ENCODE measurements around the gene CCHCR1.
"Not testable (repeated sequence)": the region's sequence is repeated elsewhere in the genome, so short reads cannot be mapped to it uniquely, and the experiment has no call there.

Gene CCHCR1

GRCh38 chr6:31179896-31180295 is 22.3 kb upstream of the CCHCR1 start:
- DNase-seq: no peak

GRCh38 chr6:31179042-31179386 is 21.4 kb upstream of the CCHCR1 start:
- DNase-seq: no peak

- no peak for DNase-seq
Measured at GRCh38 chr6:31178143-31179041, 20.8 kb upstream of the CCHCR1 start.

GRCh38 chr6:31175971-31176370 is 18.4 kb upstream of the CCHCR1 start:
- peak; percentile 39 for DNase-seq

GRCh38 chr6:31174378-31174777 is 16.8 kb upstream of the CCHCR1 start:
- DNase-seq: no peak

GRCh38 chr6:31173406-31173805 is 15.8 kb upstream of the CCHCR1 start:
- no peak for DNase-seq

- no peak for DNase-seq
Measured at GRCh38 chr6:31172973-31173384, 15.4 kb upstream of the CCHCR1 start.

- DNase-seq: no peak
Measured at GRCh38 chr6:31171931-31172905, 14.6 kb upstream of the CCHCR1 start.

GRCh38 chr6:31170987-31171671 is 13.5 kb upstream of the CCHCR1 start:
- no peak for DNase-seq

GRCh38 chr6:31170600-31170881 is 12.9 kb upstream of the CCHCR1 start, which contains the start of gene POU5F1:
Gene POU5F1 (minus strand): TSS chr6:31170682. CDS start chr6:31170620, 62 bp downstream.
- no peak for DNase-seq

- not testable (repeated sequence) for DNase-seq
Measured at GRCh38 chr6:31169858-31170599, 12.4 kb upstream of the CCHCR1 start.

- no peak for DNase-seq
Measured at GRCh38 chr6:31169123-31169857, 11.7 kb upstream of the CCHCR1 start.

GRCh38 chr6:31168606-31169005 is 11.0 kb upstream of the CCHCR1 start:
- DNase-seq: no peak

- DNase-seq: no peak
Measured at GRCh38 chr6:31165986-31166385, 8.4 kb upstream of the CCHCR1 start.

GRCh38 chr6:31165064-31165832 is 7.6 kb upstream of the CCHCR1 start:
- DNase-seq: not testable (repeated sequence)

GRCh38 chr6:31164475-31165063 is 7.0 kb upstream of the CCHCR1 start:
- DNase-seq: not testable (repeated sequence)

GRCh38 chr6:31163922-31164321 is 6.3 kb upstream of the CCHCR1 start:
- DNase-seq: no peak

- DNase-seq: no peak
Measured at GRCh38 chr6:31162463-31163165, 5.0 kb upstream of the CCHCR1 start.

- DNase-seq: no peak
Measured at GRCh38 chr6:31161216-31162126, 3.9 kb upstream of the CCHCR1 start.

Data from right hindlimb (tissue), 1 donor.